HG03354 (cell line): Measurements from ENCODE around the gene EFNA5.

Experiments used
- ATAC-seq: cut with Tn5 transposase; IDR thresholded peaks from one replicate; pipeline ENCODE4 v1.9.1; 2021; ENCODE audit warnings: mild to moderate bottlenecking; ENCODE audit not compliant: unreplicated experiment, poor library complexity, severe bottlenecking

EFNA5 gene

DNA sequence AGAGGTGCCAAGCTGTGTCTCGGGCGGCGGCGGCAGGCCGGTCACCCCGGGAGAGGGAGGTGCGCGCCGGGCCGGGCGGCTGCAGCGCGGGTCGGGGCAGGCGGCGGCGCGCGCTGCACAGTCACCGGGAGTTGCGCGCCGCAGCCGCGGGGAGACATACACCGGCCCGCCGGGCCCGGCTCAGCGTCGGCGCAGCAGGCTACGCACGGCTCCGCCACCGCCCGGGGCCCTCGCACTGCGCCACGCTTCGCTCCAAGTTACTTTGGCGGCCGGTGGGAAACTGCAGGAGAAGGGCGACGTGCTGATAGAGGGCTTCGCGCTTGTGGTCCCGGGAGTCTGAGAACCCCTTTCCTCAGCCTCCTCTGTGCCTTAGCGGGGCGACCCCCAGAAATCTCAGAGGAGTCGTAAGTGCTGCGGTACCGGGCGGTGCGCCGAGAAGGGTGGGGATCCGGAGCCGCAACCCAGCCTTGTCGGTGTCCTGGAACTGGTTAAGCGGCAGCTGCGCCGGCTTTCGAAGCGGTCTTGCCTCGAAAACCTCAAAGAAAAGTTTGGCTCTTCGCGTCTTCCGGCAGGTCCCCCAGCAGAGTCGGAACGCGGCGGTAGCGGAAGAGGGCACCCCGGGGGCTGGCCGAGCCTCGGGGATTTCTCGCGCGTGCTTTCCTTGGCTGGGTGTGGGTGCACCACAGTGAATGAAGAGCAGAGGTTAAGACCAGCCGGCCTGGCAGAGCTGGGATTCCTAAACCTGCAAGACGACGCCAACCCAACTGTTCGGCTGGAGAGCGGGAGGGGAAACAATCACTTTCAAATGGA, at the start of gene EFNA5:
TSS of gene EFNA5 (minus strand) at position 6 of the 810 bp plus-strand sequence.
- peak; percentile 34 for ATAC-seq

DNA sequence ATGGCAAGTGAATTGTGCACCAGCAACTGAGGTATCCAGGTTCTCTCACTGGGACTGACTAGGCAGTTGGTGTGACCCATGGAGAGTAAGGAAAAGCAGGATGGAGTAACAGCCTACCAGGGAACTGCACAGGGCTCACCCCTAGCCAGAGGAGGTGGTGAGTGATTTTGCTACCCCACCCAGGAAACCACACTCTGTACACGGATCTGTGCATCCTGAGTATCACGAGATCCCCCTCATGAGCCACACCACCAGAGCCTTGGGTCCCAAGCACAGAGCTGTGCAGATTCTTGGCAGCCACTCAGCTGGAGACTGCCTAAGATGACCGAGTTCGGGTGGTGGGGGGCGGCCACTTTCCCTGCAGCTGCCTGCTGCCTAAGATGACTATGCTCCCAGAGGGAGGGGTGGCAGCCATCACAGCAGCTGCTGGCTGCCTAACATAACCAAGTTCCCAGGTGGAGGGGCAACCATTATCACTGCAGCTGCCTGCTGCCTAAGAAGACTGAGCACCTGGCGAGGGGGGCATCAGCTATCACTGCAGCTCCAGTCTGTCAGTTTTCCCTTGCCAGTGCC, 48.4 kb upstream of the EFNA5 start:
- ATAC-seq: no peak

DNA sequence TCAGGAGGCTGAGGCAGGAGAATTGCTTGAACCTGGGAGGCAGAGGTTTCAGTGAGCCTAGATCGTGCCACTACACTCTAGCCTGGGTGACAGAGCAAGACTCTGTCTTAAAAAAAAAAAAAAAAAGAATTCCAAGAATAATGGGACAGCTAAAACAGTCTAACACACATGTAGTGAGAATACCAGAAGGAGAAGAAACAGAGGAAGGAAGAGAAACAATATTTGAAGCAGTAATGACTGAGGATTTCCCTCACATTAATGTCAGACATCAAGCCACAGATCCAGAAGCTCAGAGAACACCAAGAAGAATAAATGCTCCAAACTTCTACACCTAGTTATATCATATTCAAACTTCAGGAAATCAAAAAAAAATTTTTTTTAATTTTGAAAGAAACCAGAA, 47.1 kb upstream of the EFNA5 start:
- no peak for ATAC-seq

DNA sequence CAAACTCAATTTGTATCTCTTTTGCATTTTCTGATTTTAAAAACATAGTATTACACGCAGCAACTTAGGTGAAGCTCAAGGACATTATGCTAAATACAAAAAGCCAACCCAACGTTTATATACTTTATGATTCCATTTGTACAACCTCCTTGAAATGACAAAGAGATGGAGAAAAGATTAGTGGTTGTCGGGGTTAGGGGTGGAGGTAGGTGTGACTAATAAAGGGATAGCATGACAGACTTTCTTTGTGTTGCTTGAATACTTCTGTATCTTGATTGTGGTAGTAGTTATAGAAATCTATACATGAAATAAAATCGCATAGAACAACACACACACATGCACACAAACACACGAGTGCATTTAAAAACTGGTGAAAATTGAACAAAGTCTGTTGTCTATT, 42.5 kb upstream of the EFNA5 start:
- ATAC-seq: no peak

DNA sequence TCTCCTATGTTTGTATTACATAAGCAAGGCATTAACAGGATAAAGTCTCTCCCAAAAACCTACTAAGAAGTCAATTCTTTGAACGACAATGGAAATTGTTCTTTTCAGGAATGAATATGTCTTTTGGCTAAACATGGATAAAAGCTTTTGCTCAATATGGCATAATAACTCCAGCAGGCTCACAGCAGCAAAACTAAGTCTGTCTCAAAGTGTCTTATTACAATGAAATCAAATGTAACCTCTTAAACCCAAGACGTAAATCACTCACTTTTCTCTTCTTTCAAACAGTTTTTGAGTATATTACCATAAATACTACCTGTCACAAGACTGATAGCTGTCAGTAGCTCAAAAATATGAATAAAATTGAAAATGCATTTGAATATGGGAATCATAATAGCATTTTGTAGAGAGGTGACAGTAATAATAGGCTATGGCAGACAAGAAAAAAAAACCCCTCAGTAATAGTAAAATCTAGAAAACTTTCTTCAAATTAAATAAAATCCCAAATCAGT, 41.7 kb upstream of the EFNA5 start:
- ATAC-seq: no peak

DNA sequence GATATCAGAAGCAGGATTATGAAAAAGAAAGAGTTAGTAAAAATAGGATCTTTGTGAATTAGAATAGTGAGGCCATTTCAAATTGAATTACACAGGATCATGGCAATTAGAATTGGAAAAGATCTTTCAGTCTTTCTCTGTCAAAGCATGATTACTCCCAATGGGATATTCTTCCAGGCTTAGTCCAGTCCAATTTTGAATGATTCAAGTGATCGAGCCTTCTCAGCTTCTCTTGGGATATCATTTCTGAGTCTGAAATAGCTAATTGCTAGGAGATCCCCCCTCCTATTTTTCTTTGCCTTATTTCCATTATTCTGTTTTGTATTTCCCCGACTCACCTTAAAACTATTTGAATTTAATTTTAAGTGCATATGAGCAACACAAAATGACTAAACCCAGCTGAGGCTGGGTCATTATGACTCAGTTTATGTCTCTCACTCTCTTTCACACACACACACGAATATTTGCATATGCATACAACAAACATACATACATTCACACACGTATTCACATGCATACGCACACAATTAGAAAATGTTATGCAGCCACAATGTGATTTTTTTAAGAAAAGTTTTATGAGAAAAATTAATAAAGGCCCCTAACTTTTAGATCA, 34.8 kb upstream of the EFNA5 start:
- no peak for ATAC-seq

DNA sequence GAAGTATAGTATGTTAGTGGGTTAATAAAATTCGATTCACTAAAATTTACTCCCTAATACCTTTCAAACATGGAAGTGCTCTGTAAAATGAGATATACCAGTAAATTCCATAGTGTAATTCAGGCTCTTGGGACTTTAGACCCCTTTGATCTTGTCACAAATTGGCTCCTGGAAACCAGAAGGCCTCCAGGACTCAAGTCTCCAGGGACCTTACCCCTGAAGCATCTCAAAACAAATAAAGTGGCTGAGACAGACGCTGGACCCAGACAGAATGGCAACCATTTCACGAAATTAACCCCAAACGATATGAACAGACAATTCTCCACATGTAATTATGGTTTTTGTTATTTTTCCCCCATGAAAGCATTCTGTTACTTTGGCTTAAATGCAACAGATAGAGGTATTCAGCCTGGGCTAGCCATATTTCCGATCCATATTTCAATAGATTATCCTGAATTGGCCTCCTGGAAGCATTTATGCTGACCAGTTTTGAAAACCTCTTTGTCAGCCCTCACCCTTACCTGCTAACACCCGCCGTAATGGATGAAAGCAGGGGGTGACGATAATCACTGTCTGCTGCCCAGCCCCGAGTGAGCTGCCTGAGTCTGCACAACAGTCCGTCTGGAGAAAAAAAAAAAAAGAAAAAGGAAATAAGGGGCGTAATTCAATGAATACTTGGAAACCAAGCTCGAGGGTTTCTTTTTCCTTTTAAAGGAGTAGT, 34.1 kb upstream of the EFNA5 start:
- no peak for ATAC-seq

DNA sequence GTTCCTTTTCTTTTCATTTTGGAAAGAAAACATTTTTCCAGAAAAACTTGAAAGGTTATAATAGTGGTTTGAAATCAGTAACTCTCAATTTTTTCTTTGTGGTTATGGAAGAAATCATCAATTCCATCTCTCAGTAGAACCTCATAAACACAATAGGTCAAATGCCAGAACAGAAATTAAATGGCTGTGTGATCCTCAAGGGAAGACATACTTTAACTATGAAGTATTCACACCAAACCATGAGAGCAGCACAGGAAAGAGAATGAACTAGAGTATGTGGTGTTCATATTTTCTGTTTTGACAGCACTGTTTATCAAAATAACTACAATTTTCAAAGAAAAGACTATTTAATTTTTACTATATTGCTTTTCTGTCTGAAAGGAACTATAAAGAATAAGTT, 29.7 kb upstream of the EFNA5 start:
- ATAC-seq: no peak

DNA sequence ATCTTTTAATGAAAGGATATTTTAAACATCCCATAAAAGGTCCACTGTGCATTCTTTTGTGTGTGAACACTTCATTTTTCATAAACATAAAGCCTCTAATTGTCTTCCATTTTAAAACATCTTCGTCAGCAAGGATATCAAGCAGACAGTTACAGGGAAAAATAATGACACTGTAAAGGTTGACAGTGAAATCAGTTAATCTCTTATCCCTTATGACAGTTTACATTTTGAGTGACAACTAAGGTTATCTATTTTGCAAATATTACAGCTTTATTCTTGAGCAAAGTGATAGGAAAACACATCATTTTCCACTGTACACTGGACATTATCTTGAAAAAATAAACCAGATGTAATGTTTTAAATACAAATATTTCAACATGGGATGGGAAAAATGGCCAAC, 28.7 kb upstream of the EFNA5 start:
- no peak for ATAC-seq

DNA sequence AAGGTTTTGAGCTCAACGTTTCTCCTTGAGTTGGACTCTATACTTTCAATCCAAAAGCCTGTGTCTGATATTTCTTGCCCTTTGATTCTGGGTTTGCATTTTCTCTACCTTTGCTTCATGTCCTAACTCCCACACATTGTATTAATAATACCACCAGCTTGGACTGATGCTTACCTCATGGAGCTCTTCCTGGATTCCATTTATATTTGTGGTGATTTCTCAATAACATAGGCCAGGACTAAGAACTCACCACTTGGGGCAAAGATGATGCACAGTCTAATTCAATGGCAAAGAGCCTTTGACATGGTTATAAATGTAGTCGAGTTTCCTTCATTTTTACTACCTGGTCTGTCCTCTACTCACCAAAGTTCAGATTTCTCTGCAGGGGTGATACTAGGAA, 27.5 kb upstream of the EFNA5 start:
- ATAC-seq: no peak

DNA sequence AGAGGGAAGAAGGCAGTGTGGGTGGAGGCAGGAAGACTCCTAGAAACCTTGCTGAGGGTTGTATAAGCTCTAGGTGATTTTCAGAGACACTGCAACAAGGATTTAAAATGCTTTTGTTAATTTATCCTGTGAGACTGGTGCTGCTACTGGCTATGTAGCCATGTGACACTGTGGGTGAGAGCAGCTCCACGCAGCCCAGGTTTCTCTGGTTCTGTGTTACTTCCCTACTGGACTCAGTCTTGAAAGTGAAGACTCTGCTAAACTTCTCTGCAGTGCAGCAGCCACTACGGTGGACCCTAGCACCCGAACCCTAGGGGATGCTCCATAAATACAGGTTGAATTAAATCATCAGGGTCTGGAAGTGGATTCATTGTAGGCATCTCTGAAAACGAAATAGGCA, 25.8 kb upstream of the EFNA5 start:
- no peak for ATAC-seq

DNA sequence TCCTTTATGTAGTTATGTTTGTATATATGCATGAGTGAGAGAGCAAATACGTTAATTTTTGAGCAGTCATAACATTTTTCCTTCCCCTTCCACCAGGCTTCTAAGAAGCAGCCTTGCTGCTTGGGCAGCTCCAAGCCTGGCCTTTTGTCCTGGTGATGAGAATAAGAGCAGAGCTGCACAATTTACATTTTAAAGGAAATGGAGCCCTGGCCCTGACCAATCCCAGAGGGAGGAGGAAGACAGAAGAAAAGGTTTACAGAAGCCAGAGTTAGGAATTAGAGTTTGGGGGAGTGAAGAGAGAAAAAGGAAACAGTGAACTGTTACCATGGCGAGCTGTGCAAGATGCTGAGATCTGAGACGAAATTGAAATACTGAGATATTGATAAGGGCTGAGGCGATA, 25.3 kb upstream of the EFNA5 start:
- no peak for ATAC-seq

DNA sequence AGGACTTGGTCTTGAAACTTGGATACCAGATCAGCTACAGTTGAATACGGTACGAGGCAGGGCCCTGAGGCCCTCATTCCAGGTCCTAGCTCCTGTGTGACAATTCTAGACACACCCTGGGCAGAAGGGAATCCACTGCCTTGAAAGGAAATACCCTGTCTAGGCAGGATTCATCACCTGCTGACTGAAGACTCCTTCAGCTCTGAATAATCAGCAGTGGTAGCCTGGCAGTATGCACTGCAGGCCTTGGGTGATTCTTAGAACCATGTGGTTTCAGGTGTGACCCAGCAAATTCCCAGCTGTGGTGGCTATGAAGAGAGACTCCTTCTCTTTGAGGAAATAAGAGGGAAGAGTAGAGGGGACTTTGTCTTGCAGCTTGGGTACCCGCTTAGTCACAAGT, 17.2 kb upstream of the EFNA5 start:
- ATAC-seq: no peak

DNA sequence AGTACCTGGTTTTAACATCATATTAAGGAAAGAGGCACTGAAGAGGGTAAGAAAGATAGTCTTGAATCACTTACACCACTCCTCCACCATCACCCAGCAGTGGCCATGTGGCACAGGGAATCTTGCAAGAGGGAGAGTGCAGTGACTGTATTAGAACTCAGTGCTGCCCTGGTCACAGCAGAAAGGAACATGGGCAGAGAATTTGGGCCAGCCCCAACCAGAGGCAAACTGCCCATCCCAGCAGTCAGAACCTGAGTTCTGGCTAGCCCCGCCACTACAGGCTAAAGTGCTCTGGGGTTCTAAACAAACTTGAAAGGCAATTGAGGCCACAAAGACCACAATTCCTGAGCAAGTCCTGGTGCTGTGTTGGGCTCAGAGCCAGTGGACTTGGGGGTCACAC, 16.7 kb upstream of the EFNA5 start:
- no peak for ATAC-seq

DNA sequence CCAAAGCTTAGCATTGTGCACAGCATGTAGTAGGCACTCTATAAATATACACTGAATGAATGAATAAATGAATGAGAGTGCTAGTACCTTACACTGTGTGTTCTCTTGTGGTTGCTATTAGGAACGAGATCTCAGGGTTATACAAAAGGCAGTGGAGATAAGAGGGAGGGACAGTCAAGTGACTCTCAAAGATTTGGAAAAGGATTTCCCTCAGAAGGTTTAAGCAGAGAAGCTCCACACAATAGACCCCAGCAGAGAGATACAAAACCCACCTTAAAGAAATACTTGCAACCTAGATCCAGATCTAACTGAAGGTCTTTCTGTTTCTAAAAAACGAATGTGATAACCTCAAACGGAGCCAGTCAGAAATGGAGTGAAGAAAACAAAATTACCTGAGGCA, 11.8 kb upstream of the EFNA5 start:
- ATAC-seq: no peak

DNA sequence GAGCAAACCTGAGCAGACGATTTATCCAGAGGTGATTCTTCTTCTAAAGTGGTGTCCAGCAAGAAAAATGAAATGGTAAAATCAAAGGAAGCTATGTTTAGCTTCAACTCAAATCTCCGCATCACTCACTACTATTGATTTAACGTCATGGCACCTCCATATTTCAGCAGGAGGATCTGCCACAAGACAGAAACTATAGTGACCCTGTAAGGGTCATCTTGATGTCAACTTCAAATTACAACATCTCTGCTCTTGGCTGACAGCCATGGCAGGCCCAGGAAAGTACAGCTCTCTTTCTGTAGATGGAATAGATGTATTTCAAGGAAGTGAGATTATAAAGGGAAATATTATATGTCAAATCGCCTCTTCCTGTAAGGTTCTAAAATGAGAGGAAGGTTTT, 10.1 kb upstream of the EFNA5 start:
- ATAC-seq: no peak

DNA sequence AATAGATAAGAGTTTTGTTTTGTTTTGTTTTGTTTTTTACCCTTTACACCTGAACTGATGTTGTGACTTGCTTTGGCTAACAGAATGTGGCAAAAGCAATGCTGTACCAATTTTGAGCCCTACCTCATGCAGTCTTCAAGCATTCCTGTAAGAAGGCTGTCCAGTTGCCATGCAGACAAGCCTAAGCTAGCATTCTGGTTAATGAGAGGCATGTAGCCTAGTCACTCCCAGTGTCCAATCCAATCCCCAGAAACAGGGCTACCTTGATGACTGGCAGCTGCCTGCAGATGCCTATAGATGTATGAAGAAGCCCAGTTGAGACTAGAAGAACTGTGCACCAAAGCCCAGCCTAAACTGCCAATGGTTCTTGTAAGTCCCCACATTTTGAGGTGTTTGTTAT, 9.4 kb upstream of the EFNA5 start:
- no peak for ATAC-seq

DNA sequence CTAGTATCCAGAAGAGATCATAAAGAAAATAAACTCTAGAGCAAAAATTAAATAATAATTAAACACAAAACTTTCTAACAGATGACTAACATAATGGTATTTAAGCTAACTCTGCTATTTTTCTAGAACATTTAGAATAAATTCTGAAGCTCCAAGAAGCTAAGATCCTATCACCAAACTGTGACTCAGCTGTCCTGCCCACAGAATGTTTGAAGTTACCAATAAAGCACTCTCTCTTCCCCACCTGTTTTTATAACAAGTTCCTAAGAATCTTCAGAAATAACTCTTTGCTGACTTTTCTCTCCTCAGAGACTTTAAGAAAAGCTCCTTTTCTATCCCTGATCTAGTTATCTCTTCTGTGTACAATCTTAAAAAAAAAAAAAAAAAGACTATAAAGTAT, 6.0 kb upstream of the EFNA5 start:
- ATAC-seq: no peak

DNA sequence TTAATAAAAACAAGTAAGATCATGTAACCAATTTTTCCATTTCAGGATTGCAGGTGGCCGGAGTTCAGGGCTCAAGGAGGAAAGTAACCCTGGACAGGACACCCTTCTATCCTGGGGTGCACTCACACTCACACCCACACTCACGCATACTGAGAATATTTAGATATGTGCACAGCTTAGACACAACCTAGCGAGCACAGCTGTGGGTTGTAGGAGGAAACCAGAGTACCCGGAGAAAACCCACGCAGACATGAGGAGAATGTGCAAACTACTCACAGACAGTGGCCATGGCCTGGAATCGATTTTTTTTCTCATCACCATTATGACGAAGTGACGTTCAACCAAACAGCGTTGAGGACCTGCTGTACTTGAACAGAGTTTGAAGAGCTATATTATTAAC, 4.5 kb upstream of the EFNA5 start:
- no peak for ATAC-seq

DNA sequence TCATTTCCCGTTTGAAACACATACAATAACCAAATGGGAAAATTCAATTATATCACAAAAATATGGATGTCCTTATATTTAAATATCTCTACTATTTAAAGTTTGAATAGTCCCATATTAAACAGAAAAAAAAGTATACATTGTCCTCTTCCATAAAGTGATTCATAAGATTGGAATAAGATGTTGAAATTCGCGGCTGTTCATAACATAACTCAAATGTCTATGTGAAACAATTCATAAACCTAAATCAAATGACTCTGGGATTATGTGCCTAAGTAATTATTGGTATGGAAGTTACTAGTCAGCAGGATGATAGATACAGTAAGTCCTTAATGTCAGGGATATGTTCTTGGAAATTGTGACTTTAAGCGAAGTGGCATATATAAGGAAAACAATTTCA, 3.9 kb upstream of the EFNA5 start:
- ATAC-seq: no peak
